NCI-H1417 (cell line): ENCODE measurements around the gene TTC12.

Source experiments
- DNase-seq, 3 experiments: peaks; one replicate each; lab custom pipeline; 2025; lab: John Stamatoyannopoulos, UW

TTC12 gene

GRCh38 chr11:113405724-113406478 is 91.5 kb downstream of the TTC12 start:
- no peak for DNase-seq

- DNase-seq, result no peak
Measured at GRCh38 chr11:113407163-113407562, 92.8 kb downstream of the TTC12 start.

GRCh38 chr11:113408206-113408605 is 93.8 kb downstream of the TTC12 start:
- no peak for DNase-seq

- no peak for DNase-seq
Measured at GRCh38 chr11:113408887-113409286, 94.5 kb downstream of the TTC12 start.

GRCh38 chr11:113409526-113409925 is 95.1 kb downstream of the TTC12 start:
- DNase-seq, result no peak

GRCh38 chr11:113410414-113411135 is 96.2 kb downstream of the TTC12 start:
- DNase-seq, result no peak

GRCh38 chr11:113411536-113411935 is 97.2 kb downstream of the TTC12 start:
- peak in 1 of 3 experiments; percentile 40 for DNase-seq

GRCh38 chr11:113412675-113413074 is 98.3 kb downstream of the TTC12 start:
- DNase-seq, result no peak

GRCh38 chr11:113415343-113415742 is 101.0 kb downstream of the TTC12 start:
- no peak for DNase-seq
